H1 (cell line): ENCODE measurements around the gene MYO16. TPM values are rescaled to one million over a fixed set of nuclear protein-coding genes. Genes with fewer than 3 reads are reported as not detected.

ENCODE experiments used
- CTCF ChIA-PET: fragments of 300-600 bp; sonication (Branson Sonifier 250); formaldehyde crosslinking; loops from one replicate; lab custom pipeline; 2021; ENCODE audit not compliant: partially characterized antibody; lab: Charles Lee
- POLR2A ChIA-PET: fragments of 300-600 bp; sonication (Branson Sonifier 250); formaldehyde crosslinking; loops from one replicate; lab custom pipeline; 2021; ENCODE audit warnings: inconsistent platforms; ENCODE audit not compliant: partially characterized antibody; lab: Charles Lee
- DNase-seq, 2 experiments: peaks; one replicate each; pipeline versions ENCODE4 v3.0.0 to v3.0.0-alpha.2; 2010 to 2022; ENCODE audit warnings: low spot score in 2 of 2, low read depth in 1 of 2, mixed read lengths in 1 of 2
- FAIRE-seq: peaks from 2 replicates; lab custom pipeline; 2011; peaks lifted over from hg19 to GRCh38; lab: Jason Lieb, UNC
- H2AFZ ChIP-seq: 2 replicates; pipeline ENCODE4 v1.8.1; 2012; ENCODE audit warnings: low read length, inconsistent platforms
- H2AK5ac ChIP-seq: 2 replicates; pipeline ENCODE4 v1.6.1; 2013; ENCODE audit warnings: low read depth, low read length
- H2BK120ac ChIP-seq: replicated peaks from 2 replicates; pipeline ENCODE3; 2013; ENCODE audit warnings: low read depth, low read length, inconsistent platforms
- H2BK12ac ChIP-seq: 2 replicates; pipeline ENCODE4 v1.6.1; 2013; ENCODE audit warnings: low read depth, low read length
- H2BK15ac ChIP-seq: 2 replicates; pipeline ENCODE4 v1.6.1; 2013; ENCODE audit warnings: low read length
- H2BK20ac ChIP-seq: 2 replicates; pipeline ENCODE4 v1.6.1; 2013; ENCODE audit warnings: low read length
- H2BK5ac ChIP-seq: 2 replicates; pipeline ENCODE4 v1.6.1; 2013; ENCODE audit warnings: low read depth, low read length
- H3K14ac ChIP-seq: 2 replicates; pipeline ENCODE4 v1.6.1; 2013; ENCODE audit warnings: inconsistent platforms; ENCODE audit not compliant: insufficient read length
- H3K18ac ChIP-seq: 2 replicates; pipeline ENCODE4 v1.6.1; 2013; ENCODE audit warnings: low read length; ENCODE audit errors: extremely low read depth
- H3K23ac ChIP-seq: 2 replicates; pipeline ENCODE4 v1.6.1; 2013; ENCODE audit warnings: inconsistent platforms; ENCODE audit not compliant: insufficient read length
- H3K23me2 ChIP-seq: 2 replicates; pipeline ENCODE4 v1.6.1; 2013; ENCODE audit warnings: low read depth, low read length
- H3K27ac ChIP-seq: 2 replicates; pipeline ENCODE4 v1.6.1; 2011; ENCODE audit warnings: low read depth, low read length, inconsistent platforms
- H3K27me3 ChIP-seq, 4 experiments: replicated peaks in 1 of 4; 1 replicate in 1 of 4; 2 replicates in 3 of 4; pipeline versions ENCODE4 v1.6.1 to v1.8.1; 2011 to 2013; ENCODE audit warnings: low read length in 3 of 4, mild to moderate bottlenecking in 3 of 4, inconsistent platforms in 2 of 4, mixed read lengths in 2 of 4, moderate library complexity in 1 of 4; ENCODE audit not compliant: control insufficient read depth in 3 of 4, insufficient read depth in 3 of 4; ENCODE audit errors: extremely low read depth in 1 of 4
- H3K36me3 ChIP-seq, 4 experiments: 2 replicates each; pipeline versions ENCODE4 v1.6.1 to v1.8.1; 2011 to 2013; ENCODE audit warnings: mild to moderate bottlenecking in 4 of 4, low read length in 3 of 4, moderate library complexity in 2 of 4, control low read depth in 1 of 4, inconsistent platforms in 1 of 4; ENCODE audit not compliant: insufficient read depth in 4 of 4, control insufficient read depth in 2 of 4
- H3K4ac ChIP-seq: replicated peaks from 2 replicates; pipeline ENCODE3; 2013; ENCODE audit warnings: low read length, low read depth, mixed read lengths, inconsistent platforms; ENCODE audit not compliant: insufficient read length
- H3K4me1 ChIP-seq, 4 experiments: replicated peaks in 1 of 4; 1 replicate in 1 of 4; 2 replicates in 3 of 4; pipeline versions ENCODE4 v1.6.1 to v1.8.1; 2011 to 2013; ENCODE audit warnings: low read length in 3 of 4, inconsistent platforms in 2 of 4, mixed read lengths in 1 of 4; ENCODE audit not compliant: insufficient read depth in 4 of 4, control insufficient read depth in 3 of 4
- H3K4me2 ChIP-seq, 2 experiments: 2 replicates each; pipeline versions ENCODE4 v1.6.1 to v1.8.1; 2011 to 2013; ENCODE audit warnings: low read depth in 2 of 2, low read length in 2 of 2, control low read depth in 1 of 2, inconsistent platforms in 1 of 2, mild to moderate bottlenecking in 1 of 2; ENCODE audit not compliant: insufficient read depth in 1 of 2
- H3K4me3 ChIP-seq, 4 experiments: fragments of 200-600, 300-600 bp in 1 of 4; sonication (generic), shearing (Covaris generic), sonication (Bioruptor Twin) in 1 of 4; 2 replicates each; pipeline versions ENCODE4 v1.5.1 to v1.8.1; 2011 to 2016; ENCODE audit warnings: low read length in 4 of 4, low read depth in 3 of 4, control low read depth in 2 of 4, inconsistent platforms in 2 of 4, mild to moderate bottlenecking in 2 of 4, mixed read lengths in 1 of 4, moderate library complexity in 1 of 4; ENCODE audit not compliant: insufficient read depth in 2 of 4; ENCODE audit errors: extremely low read depth in 1 of 4
- H3K56ac ChIP-seq: replicated peaks from 2 replicates; pipeline ENCODE3; 2013; ENCODE audit warnings: low read depth, mild to moderate bottlenecking, mixed read lengths, low read length, inconsistent platforms; ENCODE audit not compliant: insufficient read length
- H3K79me1 ChIP-seq: 2 replicates; pipeline ENCODE4 v1.6.1; 2013; ENCODE audit warnings: low read depth, low read length, control low read depth
- H3K79me2 ChIP-seq, 2 experiments: 2 replicates each; pipeline versions ENCODE4 v1.6.1 to v1.8.1; 2012 to 2013; ENCODE audit warnings: low read length in 2 of 2, mild to moderate bottlenecking in 2 of 2, inconsistent platforms in 1 of 2; ENCODE audit not compliant: insufficient read depth in 2 of 2, control insufficient read depth in 1 of 2
- H3K9ac ChIP-seq, 4 experiments: replicated peaks in 1 of 4; 1 replicate in 1 of 4; 2 replicates in 3 of 4; pipeline versions ENCODE4 v1.6.1 to v1.8.1; 2011 to 2013; ENCODE audit warnings: low read depth in 3 of 4, low read length in 3 of 4, control low read depth in 2 of 4, mild to moderate bottlenecking in 2 of 4, moderate library complexity in 2 of 4, inconsistent platforms in 1 of 4; ENCODE audit errors: extremely low read depth in 1 of 4
- H3K9me3 ChIP-seq, 2 experiments: 2 replicates each; pipeline versions ENCODE4 v1.6.1 to v1.8.1; 2012 to 2013; ENCODE audit warnings: mild to moderate bottlenecking in 2 of 2, moderate library complexity in 2 of 2, control low read depth in 1 of 2, inconsistent platforms in 1 of 2, low read depth in 1 of 2, low read length in 1 of 2, mixed read lengths in 1 of 2; ENCODE audit not compliant: insufficient read depth in 2 of 2
- H4K20me1 ChIP-seq, 2 experiments: replicated peaks in 1 of 2; 2 replicates each; pipeline versions ENCODE3 to v1.8.1; 2011 to 2013; ENCODE audit warnings: inconsistent platforms in 2 of 2, low read length in 2 of 2, mild to moderate bottlenecking in 1 of 2; ENCODE audit not compliant: insufficient read depth in 2 of 2, control insufficient read depth in 1 of 2
- H4K5ac ChIP-seq: 2 replicates; pipeline ENCODE4 v1.6.1; 2013; ENCODE audit warnings: low read length, low read depth, mixed read lengths, inconsistent platforms; ENCODE audit not compliant: insufficient read length
- H4K8ac ChIP-seq: 2 replicates; pipeline ENCODE4 v1.8.0; 2013; ENCODE audit warnings: mild to moderate bottlenecking, moderate library complexity, low read length, inconsistent platforms; ENCODE audit not compliant: insufficient read depth; ENCODE audit errors: extremely low read depth
- H4K91ac ChIP-seq: replicated peaks from 2 replicates; pipeline ENCODE3; 2013; ENCODE audit warnings: low read length, mixed read lengths, inconsistent platforms; ENCODE audit not compliant: insufficient read length
- ASH2L ChIP-seq: fragments of 200-600, 300-600 bp; sonication (generic); IDR thresholded peaks from one replicate; pipeline ENCODE4 v1.7.1; 2017; ENCODE audit warnings: low read length
- BACH1 ChIP-seq: IDR thresholded peaks from 2 replicates; pipeline ENCODE4 v1.6.1; 2012; ENCODE audit warnings: low read length, improper control_type of control experiment
- CBX5 ChIP-seq: fragments of 300-800, 300-1000 bp; sonication (generic); IDR thresholded peaks from 2 replicates; pipeline ENCODE4 v1.7.1; 2016; ENCODE audit warnings: antibody characterized with exemption, low read length, low read depth
- CHD2 ChIP-seq: IDR thresholded peaks from 2 replicates; pipeline ENCODE4 v1.6.1; 2012; ENCODE audit warnings: low read length, improper control_type of control experiment
- EGR1 ChIP-seq: IDR thresholded peaks from 2 replicates; pipeline ENCODE4 v1.6.1; 2011; ENCODE audit warnings: low read depth, low read length, borderline replicate concordance
- HDAC2 ChIP-seq, 2 experiments: fragments of 300-600 bp in 1 of 2; sonication (generic) in 1 of 2; IDR thresholded peaks; 2 replicates each; pipeline ENCODE4 v1.6.1; 2011 to 2012; ENCODE audit warnings: low read depth in 2 of 2, low read length in 2 of 2, mild to moderate bottlenecking in 2 of 2, moderate library complexity in 2 of 2, borderline replicate concordance in 1 of 2, inconsistent platforms in 1 of 2
- JUN ChIP-seq: IDR thresholded peaks from 2 replicates; pipeline ENCODE4 v1.6.1; 2011; ENCODE audit warnings: low read depth, mild to moderate bottlenecking, improper control_type of control experiment, low read length
- SAP30 ChIP-seq: fragments of 300-600 bp; sonication (generic); IDR thresholded peaks from 2 replicates; pipeline ENCODE4 v1.7.1; 2012; ENCODE audit warnings: low read length, moderate library complexity, mild to moderate bottlenecking, inconsistent platforms; ENCODE audit not compliant: insufficient read depth, insufficient replicate concordance
- TAF1 ChIP-seq: IDR thresholded peaks from 2 replicates; pipeline ENCODE4 v1.6.1; 2011; ENCODE audit warnings: mild to moderate bottlenecking, low read depth, low read length
- TAF7 ChIP-seq: optimal IDR thresholded peaks from 2 replicates; pipeline ENCODE3; 2011; ENCODE audit warnings: low read depth, mild to moderate bottlenecking, inconsistent platforms, low read length, moderate library complexity, borderline replicate concordance
- WGBS, 2 experiments: shearing (Covaris generic) in 1 of 2; methylation state at CpG; one replicate each; pipeline versions ENCODE4 v1.1.6 to v1.1.7; 2013 to 2015; ENCODE audit warnings: low lambda C conversion rate in 2 of 2, mixed read lengths in 2 of 2, inconsistent platforms in 1 of 2, low coverage in 1 of 2, missing lambda C conversion rate in 1 of 2; ENCODE audit not compliant: insufficient replicate concordance in 2 of 2, insufficient coverage in 1 of 2, insufficient read length in 1 of 2; ENCODE audit errors: extremely low coverage in 1 of 2, missing lambda C conversion rate in 1 of 2; 5-methylcytosine and 5-hydroxymethylcytosine counted together
- polyA plus RNA-seq, 7 experiments: library from polyadenylated mRNA; depleted of rRNA in 3 of 7; stranded (reverse) in 5 of 7; unstranded in 2 of 7; fragments of >200 nt in 5 of 7; fragments of 200-250 nt in 2 of 7; gene quantifications; 1 replicate in 5 of 7; 2 replicates in 1 of 7; 4 replicates in 1 of 7; pipeline versions ENCODE4 v1.2.1 to v1.2.3, GENCODE V29; 2011 to 2013; ENCODE audit warnings: missing spikeins in 2 of 7, mixed read lengths in 2 of 7
- total RNA-seq: library from RNA; stranded (reverse); fragmentation: NEBNext Ultra II Directional; extraction: Animal tissue kit (Norgen Biotek cat#: 25700); gene quantifications from 2 replicates; pipeline ENCODE4 v1.2.1, GENCODE V29; 2021
- TF ChIP-seq, protein P1 (sequence below): IDR thresholded peaks from 2 replicates; pipeline ENCODE4 v1.6.1; 2011; ENCODE audit warnings: low read depth, mild to moderate bottlenecking, low read length; ENCODE audit not compliant: insufficient read depth
- TF ChIP-seq, protein P2 (sequence below), 3 experiments: IDR thresholded peaks; 1 replicate in 2 of 3; 2 replicates in 1 of 3; pipeline versions ENCODE4 v1.5.1 to v1.6.1; 2011; ENCODE audit warnings: low read length in 3 of 3, mild to moderate bottlenecking in 3 of 3, inconsistent platforms in 2 of 3, low read depth in 1 of 3, moderate library complexity in 1 of 3; ENCODE audit not compliant: insufficient read depth in 1 of 3; ENCODE audit errors: control extremely low read depth in 1 of 3

The MYO16 gene
- total and polyA plus RNA-seq, 2 of the 8 experiments (the other 6 are each of a cell fraction or from before 2014, with no cell fraction given), result 0.02 to 0.22 TPM

DNA sequence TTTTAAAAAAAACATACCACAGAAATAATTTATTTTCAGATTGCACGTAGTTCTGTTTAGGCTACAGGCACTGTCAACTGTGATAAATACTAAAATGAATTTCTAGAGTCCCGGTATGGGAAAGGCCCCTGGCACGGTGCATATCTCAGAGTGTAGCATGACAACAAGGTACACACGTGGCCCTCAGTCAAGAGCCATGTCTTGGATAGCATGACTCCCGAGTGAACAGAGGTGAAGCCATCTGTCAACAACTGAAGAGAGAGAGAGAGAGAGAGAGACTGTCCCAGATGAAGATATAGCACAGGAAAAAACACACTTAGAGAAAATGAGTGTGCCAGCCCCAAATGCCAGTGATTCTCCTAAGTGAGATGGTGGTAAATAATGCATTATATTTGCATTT, 297.5 kb downstream of the MYO16 start:
- Histone ChIP-seq H4K5ac (no peak overlapping the region), H3K4ac (no peak overlapping the region), H2AK5ac (no peak overlapping the region), H4K20me1 (no peaks in the 10 kb centered on the region), H3K14ac (no peak overlapping the region), H3K4me1 (no peaks in the 10 kb centered on the region), H3K27me3 (no peaks in the 10 kb centered on the region), H3K27ac (no peak overlapping the region), H2BK12ac (no peak overlapping the region), H4K91ac (no peak overlapping the region), H3K4me3 (no peak overlapping the region), H2AFZ (no peak overlapping the region), H3K18ac (no peak overlapping the region), H3K9me3 (no peaks in the 10 kb centered on the region), H2BK20ac (no peak overlapping the region), H4K8ac (no peak overlapping the region), H2BK5ac (no peak overlapping the region), H3K56ac (no peak overlapping the region), H3K23me2 (no peaks in the 10 kb centered on the region), H3K36me3 (no peaks in the 10 kb centered on the region), H3K9ac (no peak overlapping the region), H2BK15ac (no peak overlapping the region), H3K79me1 (no peaks in the 10 kb centered on the region), H3K23ac (no peak overlapping the region), H2BK120ac (no peak overlapping the region), H3K79me2 (no peaks in the 10 kb centered on the region), H3K4me2 (no peak overlapping the region)
- ChIA-PET CTCF (no interaction called here), POLR2A (no interaction called here)
- DNase-seq, result no peak
- no peak for FAIRE-seq
- 94% methylated on average over 5 of the region's 5 CpGs; no CpG with 5 or more reads in 1 of the 2 experiments for WGBS, 2 experiments
- TF ChIP-seq CHD2 (no peak), HDAC2 (IDR thresholded peaks at IDR 0.05; ENCODE audit: borderline replicate concordance in 1 of 2, low read depth in 2 of 2, low read length in 2 of 2) (no peak), BACH1 (no peak), EGR1 (no peak), JUN (no peak), TAF1 (no peak), TAF7 (no peak), CBX5 (no peak), ASH2L (no peak), SAP30 (no peak)
- TF ChIP-seq, protein P1, sequence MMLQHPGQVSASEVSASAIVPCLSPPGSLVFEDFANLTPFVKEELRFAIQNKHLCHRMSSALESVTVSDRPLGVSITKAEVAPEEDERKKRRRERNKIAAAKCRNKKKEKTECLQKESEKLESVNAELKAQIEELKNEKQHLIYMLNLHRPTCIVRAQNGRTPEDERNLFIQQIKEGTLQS, result no peak
- TF ChIP-seq, protein P2, sequence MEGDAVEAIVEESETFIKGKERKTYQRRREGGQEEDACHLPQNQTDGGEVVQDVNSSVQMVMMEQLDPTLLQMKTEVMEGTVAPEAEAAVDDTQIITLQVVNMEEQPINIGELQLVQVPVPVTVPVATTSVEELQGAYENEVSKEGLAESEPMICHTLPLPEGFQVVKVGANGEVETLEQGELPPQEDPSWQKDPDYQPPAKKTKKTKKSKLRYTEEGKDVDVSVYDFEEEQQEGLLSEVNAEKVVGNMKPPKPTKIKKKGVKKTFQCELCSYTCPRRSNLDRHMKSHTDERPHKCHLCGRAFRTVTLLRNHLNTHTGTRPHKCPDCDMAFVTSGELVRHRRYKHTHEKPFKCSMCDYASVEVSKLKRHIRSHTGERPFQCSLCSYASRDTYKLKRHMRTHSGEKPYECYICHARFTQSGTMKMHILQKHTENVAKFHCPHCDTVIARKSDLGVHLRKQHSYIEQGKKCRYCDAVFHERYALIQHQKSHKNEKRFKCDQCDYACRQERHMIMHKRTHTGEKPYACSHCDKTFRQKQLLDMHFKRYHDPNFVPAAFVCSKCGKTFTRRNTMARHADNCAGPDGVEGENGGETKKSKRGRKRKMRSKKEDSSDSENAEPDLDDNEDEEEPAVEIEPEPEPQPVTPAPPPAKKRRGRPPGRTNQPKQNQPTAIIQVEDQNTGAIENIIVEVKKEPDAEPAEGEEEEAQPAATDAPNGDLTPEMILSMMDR (IDR thresholded peaks at IDR 0.05; ENCODE audit: control extremely low read depth in 1 of 3, insufficient read depth in 1 of 3, low read depth in 1 of 3, low read length in 3 of 3), result no peak
